Tibial nerve (tissue), 4 donors: Measurements from ENCODE around the gene PTPRM.

ENCODE experiments used
- EP300 ChIP-seq, 2 donors: sonication (generic); formaldehyde crosslinking; IDR thresholded peaks; one replicate each; pipeline ENCODE4 v1.6.1; 2017; ENCODE audit warnings: antibody characterized with exemption in 2 of 2, mild to moderate bottlenecking in 1 of 2
- TF ChIP-seq, protein P1 (sequence below), 5 experiments: fragments of 200-600 bp in 3 of 5; fragments of 450-650 bp in 2 of 5; sonication (generic) in 3 of 5; IDR thresholded peaks; one replicate each; pipeline ENCODE4 v1.5.1; 2016 to 2019; ENCODE audit warnings: antibody characterized with exemption in 5 of 5, mild to moderate bottlenecking in 3 of 5, moderate library complexity in 2 of 5

DNA sequence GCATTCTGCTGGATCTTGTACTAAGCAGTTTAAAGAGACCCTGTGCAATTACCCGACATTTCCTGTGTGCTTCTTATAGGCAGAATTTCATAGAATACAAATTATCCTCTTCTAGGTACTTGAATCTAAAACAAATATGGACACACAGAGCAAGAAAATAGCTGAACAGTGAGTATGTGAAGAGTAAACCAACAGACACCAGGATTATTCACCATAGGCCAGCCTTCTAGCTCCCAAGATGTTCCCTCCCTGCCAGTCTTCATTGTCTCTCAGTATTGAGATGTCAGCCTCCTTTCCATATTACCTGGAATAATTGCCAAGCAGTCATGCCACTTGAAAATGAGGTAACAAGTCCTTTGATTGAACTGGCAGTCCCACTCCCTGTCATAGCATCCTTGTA lies 187.1 kb downstream of the PTPRM start:
- TF ChIP-seq EP300 (IDR thresholded peaks at IDR 0.05), result no peak
- TF ChIP-seq, protein P1, sequence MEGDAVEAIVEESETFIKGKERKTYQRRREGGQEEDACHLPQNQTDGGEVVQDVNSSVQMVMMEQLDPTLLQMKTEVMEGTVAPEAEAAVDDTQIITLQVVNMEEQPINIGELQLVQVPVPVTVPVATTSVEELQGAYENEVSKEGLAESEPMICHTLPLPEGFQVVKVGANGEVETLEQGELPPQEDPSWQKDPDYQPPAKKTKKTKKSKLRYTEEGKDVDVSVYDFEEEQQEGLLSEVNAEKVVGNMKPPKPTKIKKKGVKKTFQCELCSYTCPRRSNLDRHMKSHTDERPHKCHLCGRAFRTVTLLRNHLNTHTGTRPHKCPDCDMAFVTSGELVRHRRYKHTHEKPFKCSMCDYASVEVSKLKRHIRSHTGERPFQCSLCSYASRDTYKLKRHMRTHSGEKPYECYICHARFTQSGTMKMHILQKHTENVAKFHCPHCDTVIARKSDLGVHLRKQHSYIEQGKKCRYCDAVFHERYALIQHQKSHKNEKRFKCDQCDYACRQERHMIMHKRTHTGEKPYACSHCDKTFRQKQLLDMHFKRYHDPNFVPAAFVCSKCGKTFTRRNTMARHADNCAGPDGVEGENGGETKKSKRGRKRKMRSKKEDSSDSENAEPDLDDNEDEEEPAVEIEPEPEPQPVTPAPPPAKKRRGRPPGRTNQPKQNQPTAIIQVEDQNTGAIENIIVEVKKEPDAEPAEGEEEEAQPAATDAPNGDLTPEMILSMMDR (IDR thresholded peaks at IDR 0.05), result no peak
